ENCODE measurements around the gene ABCC1.
A peak's percentile ranks its signal among the peaks of the same experiment; 100 is the strongest.

Gene ABCC1

DNA sequence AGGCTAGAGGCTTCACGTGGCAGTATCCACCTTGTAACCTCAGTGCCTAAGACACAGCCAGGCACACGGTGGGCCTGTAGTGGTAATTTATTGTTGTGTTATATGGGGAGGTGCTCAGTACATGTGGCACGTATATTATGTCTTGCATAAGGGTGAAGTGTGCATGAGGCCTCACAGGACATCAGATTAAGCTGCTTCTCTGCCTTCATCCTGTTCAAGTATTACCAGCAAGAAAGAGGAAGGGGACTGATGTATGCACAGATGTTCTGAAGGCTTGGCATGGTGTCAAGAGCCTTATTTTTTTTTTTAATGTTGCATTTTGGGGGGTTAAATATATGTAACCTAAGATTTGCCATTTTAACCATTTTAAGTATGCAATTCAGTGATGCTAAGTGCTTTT, 71.6 kb downstream of the ABCC1 start:
- no peak for DNase-seq (ENCODE audit: low read depth)

GRCh38 chr16:16021646-16021987, 72.2 kb downstream of the ABCC1 start:
- DNase-seq (ENCODE audit: low read depth) = no peak

GRCh38 chr16:16021988-16022682, 72.7 kb downstream of the ABCC1 start:
- DNase-seq (ENCODE audit: low read depth) = peak; percentile 96

GRCh38 chr16:16022683-16023064, 73.3 kb downstream of the ABCC1 start:
- no peak for DNase-seq (ENCODE audit: low read depth)

DNA sequence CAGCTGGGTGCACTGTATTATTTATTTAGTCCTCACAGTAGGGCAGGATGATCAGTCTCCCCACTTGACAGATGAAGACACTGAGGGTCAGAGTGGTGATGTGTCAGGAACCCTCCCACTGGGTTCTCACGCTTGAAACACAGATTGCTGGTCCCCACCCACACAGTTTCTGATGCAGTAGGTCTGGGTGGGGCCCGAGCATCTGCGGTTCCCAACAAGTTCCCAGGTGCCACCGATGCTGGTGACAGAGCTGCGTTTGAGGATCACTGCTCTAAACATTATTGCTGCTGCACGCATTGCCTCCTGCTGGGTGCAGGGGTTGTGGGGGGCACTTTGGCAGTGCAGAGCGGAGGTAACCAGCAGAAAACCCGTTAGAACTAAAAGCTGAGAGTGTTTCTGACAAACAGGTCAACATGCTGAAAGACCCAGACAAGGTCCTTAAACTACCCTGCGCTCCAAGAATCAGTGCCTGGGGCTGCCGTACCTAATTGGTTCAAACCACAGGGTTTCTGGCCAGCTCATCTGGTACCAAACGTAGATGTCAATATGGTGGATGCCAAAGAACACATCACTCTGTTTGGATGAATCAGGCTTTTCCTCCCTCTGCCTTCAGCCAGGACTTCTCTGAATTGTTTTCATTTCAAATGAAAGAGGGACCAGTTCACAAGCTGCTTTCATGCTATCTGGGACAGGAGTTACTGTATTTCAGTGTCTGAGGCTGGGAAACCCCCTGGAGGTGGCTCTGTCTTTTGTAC, 76.0 kb downstream of the ABCC1 start:
- peak; percentile 87 for DNase-seq (ENCODE audit: low read depth)

DNA sequence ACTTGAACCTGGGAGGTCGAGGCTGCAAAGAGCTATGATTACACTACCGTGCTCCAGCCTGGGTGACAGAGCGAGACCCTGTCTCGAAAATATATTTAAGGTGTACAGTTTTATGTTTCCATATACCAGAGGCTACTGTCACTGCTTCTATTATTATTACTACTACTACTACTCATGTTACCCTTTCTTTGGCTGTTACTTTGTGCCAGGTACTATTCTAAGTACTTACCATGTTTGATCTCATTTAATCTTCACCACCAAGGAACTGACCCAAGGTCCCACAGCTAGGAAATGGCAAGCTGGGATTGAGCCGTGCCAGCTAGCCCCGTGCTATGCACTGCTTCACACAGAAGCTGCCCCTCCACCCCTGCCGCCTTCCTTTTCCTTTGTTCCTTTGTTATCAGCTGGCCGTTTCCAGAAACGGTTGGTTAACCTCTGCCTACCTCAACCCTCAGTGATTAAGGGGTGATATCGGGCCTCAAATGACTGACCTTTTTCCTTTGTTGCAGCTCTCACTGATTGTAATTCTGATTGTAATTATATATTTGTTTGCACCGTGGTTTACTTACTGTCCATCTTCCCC, 78.4 kb downstream of the ABCC1 start:
- DNase-seq (ENCODE audit: low read depth) = no peak

DNA sequence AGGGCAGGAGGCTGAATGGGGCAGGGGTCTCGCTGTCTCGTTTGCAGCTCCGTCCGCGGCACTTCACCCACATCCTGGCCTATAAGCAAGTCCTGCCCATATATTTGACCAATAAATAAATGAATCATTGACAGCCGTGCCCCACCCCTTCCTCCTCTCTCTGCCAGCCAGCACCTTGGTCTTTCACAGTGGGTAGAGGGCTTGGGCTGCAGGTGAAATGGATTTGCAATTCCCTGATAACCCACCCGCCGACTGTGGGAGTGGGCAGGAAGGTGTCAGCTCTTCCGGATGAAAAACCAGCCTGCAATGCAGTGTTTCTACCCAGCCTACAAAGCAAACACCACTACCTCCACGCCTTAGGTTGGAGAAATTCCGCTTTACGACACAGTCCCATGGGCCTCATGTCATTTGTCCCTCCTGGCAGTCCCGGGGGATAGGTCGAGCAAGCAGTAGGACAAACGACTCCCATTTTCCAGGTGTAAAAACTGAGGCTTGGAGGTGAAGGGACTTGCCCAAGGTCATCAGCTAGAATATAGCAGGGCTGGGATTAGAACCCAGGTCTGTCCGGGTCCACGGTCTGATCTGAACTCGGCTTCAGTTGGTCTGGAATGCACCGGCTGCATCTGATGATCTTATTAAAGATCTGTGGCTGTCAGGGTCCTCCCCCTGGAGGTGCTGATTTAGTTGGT, 79.0 kb downstream of the ABCC1 start:
- no peak for DNase-seq (ENCODE audit: low read depth)

GRCh38 chr16:16029431-16030011, 80.1 kb downstream of the ABCC1 start:
- DNase-seq (ENCODE audit: low read depth) = no peak

DNA sequence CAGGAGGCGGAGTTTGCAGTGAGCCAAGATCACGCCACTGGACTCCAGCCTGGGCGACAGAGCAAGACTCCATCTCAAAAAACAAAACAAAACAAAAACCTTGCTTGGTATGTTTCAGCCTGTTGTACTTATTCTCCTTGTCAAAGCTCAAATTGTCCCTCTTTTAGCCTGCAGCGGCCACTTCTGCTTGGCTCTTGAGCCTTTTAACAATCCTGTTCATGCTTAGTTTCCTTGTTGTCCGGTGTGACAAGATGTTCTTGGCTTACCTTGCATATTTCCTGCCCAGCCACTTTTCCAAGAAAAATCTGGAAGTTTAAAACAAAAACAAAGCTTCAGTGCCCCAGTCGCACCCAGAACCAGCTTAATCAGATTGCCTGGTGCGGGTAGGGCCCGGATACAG, 81.0 kb downstream of the ABCC1 start:
- no peak for DNase-seq (ENCODE audit: low read depth)

GRCh38 chr16:16031401-16031800, 82.0 kb downstream of the ABCC1 start:
- DNase-seq (ENCODE audit: low read depth) = no peak

DNA sequence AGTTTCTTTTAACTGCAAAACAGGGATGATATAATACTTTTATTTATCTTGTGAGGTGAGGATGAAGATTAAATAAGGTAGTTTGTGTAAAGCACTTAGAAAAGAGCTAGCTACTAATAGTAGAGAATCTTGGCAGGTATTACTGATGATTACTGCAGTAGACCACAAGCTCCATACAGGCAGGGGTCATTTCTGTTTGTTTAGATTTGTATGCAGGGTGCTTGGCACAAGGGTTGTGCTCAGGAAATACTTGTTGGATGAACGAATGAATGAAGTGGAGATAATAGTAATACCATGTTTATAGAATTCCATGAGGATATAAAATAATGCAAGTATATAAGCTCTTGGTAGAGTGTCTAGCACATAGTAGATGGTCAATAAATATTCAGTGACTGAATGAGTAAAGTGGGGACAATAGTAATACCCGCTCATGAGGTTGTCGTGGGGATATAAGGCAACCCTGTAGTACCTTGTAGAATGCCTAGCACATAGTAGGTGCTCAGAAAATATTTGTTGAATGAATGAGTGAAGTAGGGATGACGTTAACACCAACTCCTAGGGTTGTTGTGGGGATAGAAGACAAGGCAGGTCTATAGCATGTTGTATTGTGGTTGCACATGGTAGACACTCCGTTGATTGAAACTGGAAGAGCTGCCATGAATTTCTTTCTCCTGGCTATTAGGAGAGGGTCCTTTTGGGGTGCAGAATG, 83.0 kb downstream of the ABCC1 start:
- no peak for DNase-seq (ENCODE audit: low read depth)

DNA sequence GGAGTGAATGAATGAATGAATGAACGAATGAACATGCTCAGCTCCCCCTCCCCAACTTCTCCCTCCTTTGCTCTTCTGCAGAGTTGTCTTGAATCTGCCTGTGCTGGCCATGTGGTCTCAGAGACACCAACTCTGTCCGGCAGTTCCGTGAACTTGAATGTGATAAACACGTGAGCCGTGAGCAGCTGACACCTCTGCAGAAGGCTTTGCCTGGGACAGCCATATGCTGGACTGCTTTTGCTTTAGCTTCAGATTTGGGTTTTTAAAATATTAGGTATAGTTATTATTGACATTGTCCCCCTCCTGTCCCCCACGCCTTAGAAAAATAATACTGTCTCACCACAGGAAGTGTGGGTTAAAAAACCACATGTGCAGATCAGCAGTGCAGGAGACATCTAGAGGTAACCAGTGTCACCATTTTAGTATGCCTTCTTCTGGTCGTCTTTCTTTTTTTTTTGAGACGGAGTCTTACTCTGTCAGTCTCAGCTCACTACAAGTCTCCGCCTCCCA, 83.8 kb downstream of the ABCC1 start:
- DNase-seq (ENCODE audit: low read depth) = no peak

DNA sequence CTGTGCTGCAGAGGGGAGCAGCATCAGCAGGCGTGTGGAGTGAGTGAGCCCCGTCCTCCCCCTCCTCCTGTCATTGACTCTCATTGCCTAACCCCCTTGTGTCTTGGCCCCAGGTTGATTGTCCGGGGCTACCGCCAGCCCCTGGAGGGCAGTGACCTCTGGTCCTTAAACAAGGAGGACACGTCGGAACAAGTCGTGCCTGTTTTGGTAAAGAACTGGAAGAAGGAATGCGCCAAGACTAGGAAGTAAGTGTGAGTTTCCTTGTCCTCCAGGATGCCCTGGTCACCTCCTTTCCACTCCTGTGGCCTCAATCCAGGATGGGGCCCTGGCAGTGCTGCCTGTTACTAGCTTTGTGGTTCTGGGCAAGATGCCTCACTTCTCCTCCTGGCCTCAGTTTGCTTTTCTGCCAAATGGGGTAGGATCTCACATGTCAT, 87.0 kb downstream of the ABCC1 start:
- no peak for DNase-seq (ENCODE audit: low read depth)

- no peak for DNase-seq (ENCODE audit: low read depth)
Observed at GRCh38 chr16:16037521-16037920, 88.1 kb downstream of the ABCC1 start.

DNA sequence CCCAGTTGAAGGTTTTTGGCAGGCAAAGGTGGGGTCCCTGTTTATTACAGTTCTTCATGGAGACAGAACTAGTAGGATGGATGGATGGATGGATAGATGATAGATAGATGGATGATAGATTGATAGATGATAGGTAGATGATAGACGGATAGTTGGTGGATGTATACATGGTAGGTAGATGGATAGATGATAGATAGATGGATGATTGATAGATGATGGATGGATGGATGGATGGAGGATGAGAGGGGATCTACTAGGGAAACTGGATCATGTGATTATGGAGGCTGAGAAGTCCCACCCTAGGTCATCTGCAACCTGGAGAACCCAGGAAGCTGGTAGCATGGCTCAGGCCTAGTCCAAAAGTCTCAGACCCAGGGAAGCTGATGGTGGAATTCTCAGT, 88.6 kb downstream of the ABCC1 start:
- DNase-seq (ENCODE audit: low read depth) = no peak

- DNase-seq (ENCODE audit: low read depth) = no peak
Observed at GRCh38 chr16:16038950-16039349, 89.5 kb downstream of the ABCC1 start.

DNA sequence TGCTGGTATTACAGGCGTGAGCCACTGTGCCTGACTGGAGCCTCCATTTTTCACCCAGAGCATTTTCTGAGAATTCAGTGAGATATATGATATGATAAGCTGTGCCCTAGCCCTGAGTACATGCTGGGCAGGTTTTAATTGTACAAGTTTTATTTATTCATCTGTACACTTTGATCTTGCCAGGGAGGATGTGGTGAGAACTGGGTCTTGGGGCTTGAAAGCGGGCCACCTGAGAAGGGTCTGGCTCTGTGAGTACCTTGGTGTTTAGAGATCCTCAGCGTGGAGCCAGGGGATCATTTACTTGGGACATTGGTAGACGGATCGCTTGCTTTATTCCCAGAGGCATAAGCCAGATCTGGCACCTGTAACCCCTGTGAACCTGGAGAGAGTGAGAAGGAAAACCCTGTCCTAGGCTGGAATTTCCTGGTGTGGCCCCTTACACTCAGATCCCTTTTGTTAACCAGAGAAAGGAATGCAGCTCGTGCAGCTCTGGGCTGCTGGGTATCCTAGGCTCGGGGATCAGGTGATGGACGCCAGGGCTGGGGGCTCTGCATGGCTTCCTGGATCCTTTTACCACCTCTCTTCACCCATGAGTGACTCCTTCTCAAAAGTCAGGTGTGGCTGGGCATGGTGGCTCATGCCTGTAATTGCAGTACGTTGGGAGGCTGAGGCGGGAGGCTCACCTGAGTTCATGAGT, 91.9 kb downstream of the ABCC1 start:
- DNase-seq (ENCODE audit: low read depth) = no peak

DNA sequence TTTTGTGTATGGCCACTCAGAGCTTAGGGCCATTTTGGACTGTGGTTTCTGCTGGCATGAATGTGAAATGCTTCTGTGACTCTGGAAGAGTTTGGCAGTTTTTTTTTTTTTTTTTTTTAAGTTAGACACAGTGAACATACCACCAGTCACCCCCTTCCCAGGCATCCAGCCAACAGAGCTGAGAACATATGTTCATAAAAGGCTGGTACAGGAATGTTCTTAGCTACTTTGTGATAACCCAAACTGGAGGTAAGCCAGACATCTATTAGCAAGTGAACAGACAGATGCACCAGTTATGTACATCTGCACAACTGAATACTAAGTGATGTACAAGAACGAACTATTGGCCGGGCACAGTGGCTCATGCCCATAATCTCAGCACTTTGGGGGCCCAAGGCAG, 92.7 kb downstream of the ABCC1 start:
- DNase-seq (ENCODE audit: low read depth) = peak; percentile 14

GRCh38 chr16:16045296-16045695, 95.9 kb downstream of the ABCC1 start:
- peak; percentile 43 for DNase-seq (ENCODE audit: low read depth)

DNA sequence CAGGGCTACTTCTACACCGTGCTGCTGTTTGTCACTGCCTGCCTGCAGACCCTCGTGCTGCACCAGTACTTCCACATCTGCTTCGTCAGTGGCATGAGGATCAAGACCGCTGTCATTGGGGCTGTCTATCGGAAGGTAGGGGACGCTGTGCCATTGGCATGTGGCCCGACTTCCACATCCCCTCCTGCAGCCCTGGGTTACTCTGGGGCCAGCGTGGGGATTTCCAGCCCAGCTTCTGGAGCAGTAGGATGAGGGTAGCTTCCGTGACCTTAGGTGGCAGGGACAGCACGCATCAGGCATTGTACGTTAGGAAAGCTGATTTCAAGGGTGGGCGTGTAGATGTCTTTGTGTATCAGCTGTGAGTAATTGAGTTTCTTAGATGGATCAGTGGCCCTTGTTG, 96.5 kb downstream of the ABCC1 start:
- DNase-seq (ENCODE audit: low read depth) = no peak

- no peak for DNase-seq (ENCODE audit: low read depth)
Observed at GRCh38 chr16:16047761-16048160, 98.3 kb downstream of the ABCC1 start.
